GM21423 (cell line): ENCODE data around the gene VWA8.
"Not testable (repeated sequence)": the region's sequence is repeated elsewhere in the genome, so short reads cannot be mapped to it uniquely, and the experiment has no call there.

ENCODE experiments used
- ATAC-seq: cut with Tn5 transposase; IDR thresholded peaks from one replicate; pipeline ENCODE4 v1.9.1; 2021; ENCODE audit warnings: mild to moderate bottlenecking, moderate library complexity; ENCODE audit not compliant: unreplicated experiment

Gene VWA8

GRCh38 chr13:41756198-41756880 is 204.6 kb downstream of the VWA8 start:
- ATAC-seq: no peak

- ATAC-seq: no peak
Measured at GRCh38 chr13:41751734-41752445, 209.0 kb downstream of the VWA8 start.

GRCh38 chr13:41751277-41751676 is 209.6 kb downstream of the VWA8 start:
- ATAC-seq: no peak

GRCh38 chr13:41746259-41746658 is 214.7 kb downstream of the VWA8 start:
- ATAC-seq: no peak

- ATAC-seq: not testable (repeated sequence)
Measured at GRCh38 chr13:41745496-41745895, 215.4 kb downstream of the VWA8 start.

- no peak for ATAC-seq
Measured at GRCh38 chr13:41742917-41743552, 217.9 kb downstream of the VWA8 start.

GRCh38 chr13:41740479-41740878 is 220.4 kb downstream of the VWA8 start:
- ATAC-seq: no peak

- no peak for ATAC-seq
Measured at GRCh38 chr13:41722684-41723535, 238.0 kb downstream of the VWA8 start.

GRCh38 chr13:41720839-41721561 is 239.9 kb downstream of the VWA8 start:
- no peak for ATAC-seq

GRCh38 chr13:41716236-41716635 is 244.7 kb downstream of the VWA8 start:
- no peak for ATAC-seq

GRCh38 chr13:41713405-41713804 is 247.5 kb downstream of the VWA8 start:
- ATAC-seq: no peak

GRCh38 chr13:41710771-41711170 is 250.1 kb downstream of the VWA8 start:
- ATAC-seq: no peak

- ATAC-seq: no peak
Measured at GRCh38 chr13:41709511-41709910, 251.4 kb downstream of the VWA8 start.

GRCh38 chr13:41708713-41709112 is 252.2 kb downstream of the VWA8 start:
- ATAC-seq: no peak

- no peak for ATAC-seq
Measured at GRCh38 chr13:41707194-41707821, 253.6 kb downstream of the VWA8 start.

GRCh38 chr13:41706152-41706551 is 254.8 kb downstream of the VWA8 start:
- ATAC-seq: no peak

- ATAC-seq: no peak
Measured at GRCh38 chr13:41702540-41702939, 258.4 kb downstream of the VWA8 start.

- ATAC-seq: no peak
Measured at GRCh38 chr13:41701676-41702075, 259.2 kb downstream of the VWA8 start.

- no peak for ATAC-seq
Measured at GRCh38 chr13:41700790-41701310, 260.1 kb downstream of the VWA8 start.

- ATAC-seq: no peak
Measured at GRCh38 chr13:41699759-41700158, 261.1 kb downstream of the VWA8 start.
